Kidney (tissue), 22 donors: ENCODE data around the gene SNX24. TPM values are rescaled to one million over a fixed set of nuclear protein-coding genes. Genes with fewer than 3 reads are reported as not detected.

Source experiments
- DNase-seq, 5 donors: peaks; one replicate each; pipeline ENCODE4 v3.0.0-alpha.2; 2013 to 2020
- FAIRE-seq: peaks from 2 replicates; lab custom pipeline; 2012; peaks lifted over from hg19 to GRCh38; lab: Jason Lieb, UNC
- H3K27ac ChIP-seq, 2 donors: one replicate each; pipeline ENCODE4 v1.7.0; 2013; ENCODE audit warnings: low read depth in 2 of 2, low read length in 2 of 2, inconsistent platforms in 1 of 2
- H3K27me3 ChIP-seq: one replicate; pipeline ENCODE4 v1.7.1; 2013; ENCODE audit warnings: low read length, inconsistent platforms; ENCODE audit not compliant: control insufficient read depth, insufficient read depth
- H3K36me3 ChIP-seq, 3 donors: one replicate each; pipeline versions ENCODE4 v1.7.0 to v1.7.1; 2013; ENCODE audit warnings: low read length in 3 of 3, control low read depth in 1 of 3, inconsistent platforms in 1 of 3; ENCODE audit not compliant: insufficient read depth in 3 of 3, control insufficient read depth in 2 of 3
- H3K4me1 ChIP-seq, 3 donors: one replicate each; pipeline versions ENCODE4 v1.7.0 to v1.7.1; 2013; ENCODE audit warnings: low read length in 3 of 3, inconsistent platforms in 1 of 3, low read depth in 1 of 3; ENCODE audit not compliant: control insufficient read depth in 2 of 3, insufficient read depth in 2 of 3
- H3K4me3 ChIP-seq, 3 donors: one replicate each; pipeline versions ENCODE4 v1.7.0 to v1.8.1; 2013; ENCODE audit warnings: low read length in 3 of 3, control low read depth in 1 of 3, inconsistent platforms in 1 of 3
- H3K9ac ChIP-seq, 3 donors: one replicate each; pipeline versions ENCODE4 v1.7.0 to v1.7.1; 2013; ENCODE audit warnings: low read length in 3 of 3, control low read depth in 1 of 3, inconsistent platforms in 1 of 3
- H3K9me3 ChIP-seq, 3 donors: one replicate each; pipeline versions ENCODE4 v1.7.0 to v1.7.1; 2013; ENCODE audit warnings: low read length in 3 of 3, control low read depth in 1 of 3, inconsistent platforms in 1 of 3; ENCODE audit not compliant: control insufficient read depth in 2 of 3, insufficient read depth in 1 of 3
- intact Hi-C: fragments of 100-400 bp; cut with DNase I; formaldehyde crosslinking; loops from one replicate; pipeline ENCODE4 v1.11.1; 2022
- long read RNA-seq, 10 donors: library from polyadenylated mRNA in 1 of 10; unstranded in 1 of 10; transcript quantifications; one replicate each; pipeline ENCODE4 v2.0.0 and lab custom pipeline, GENCODE V29; 2021 to 2026
- polyA plus RNA-seq: library from polyadenylated mRNA; stranded (reverse); fragments of 350-450 nt; fragmentation: Illumina TruSeq; extraction: RNeasy Lipid Tissue Mini Kit (QIAGEN cat#74804); gene quantifications from one replicate; pipeline ENCODE4 v1.2.3, GENCODE V29; 2014; ENCODE audit warnings: low read depth, low replicate concordance; ENCODE audit not compliant: insufficient read depth
- total RNA-seq: library from RNA; stranded (reverse); fragmentation: NEBNext Ultra II Directional; extraction: Animal tissue kit (Norgen Biotek cat#: 25700); gene quantifications from one replicate; pipeline ENCODE4 v1.2.1, GENCODE V29; 2021
- TF ChIP-seq, protein P1 (sequence below): IDR thresholded peaks from 3 replicates; pipeline ENCODE4 v1.5.1; 2012; ENCODE audit warnings: mild to moderate bottlenecking, moderate library complexity, borderline replicate concordance; ENCODE audit not compliant: insufficient read depth; ENCODE audit errors: extremely low read depth
- donor health status: control.
- donor health status: control.
- donor health status: control.
- donor health status: control.
- donor health status: control.
- donor health status: DM: yes; HTN: yes; CAD: no.
- donor health status: Normal renal cell carcinoma (clear cell type).

The SNX24 gene
- total RNA-seq (23.8 TPM), polyA plus RNA-seq (27.0 TPM)
- long read RNA-seq, donor 1, partial matches to known transcripts: 0 of 7 reads
- long read RNA-seq, donor 1, other reads (novel, unspliced or antisense): 0 of 7 reads
- long read RNA-seq, donor 2, transcript SNX24-201 (7 exons, 2,158 nt): major isoform, 5 of 46 reads
- long read RNA-seq, donor 2, partial matches to known transcripts: 8 of 46 reads
- long read RNA-seq, donor 2, other reads (novel, unspliced or antisense): 32 of 46 reads
- long read RNA-seq, donor 3, transcript SNX24-201 (7 exons, 2,158 nt): major isoform, 6 of 14 reads
- long read RNA-seq, donor 3, partial matches to known transcripts: 6 of 14 reads
- long read RNA-seq, donor 3, other reads (novel, unspliced or antisense): 0 of 14 reads
- long read RNA-seq, donor 4, partial matches to known transcripts: 5 of 10 reads
- long read RNA-seq, donor 4, other reads (novel, unspliced or antisense): 0 of 10 reads
- long read RNA-seq, donor 5, partial matches to known transcripts: 0 of 1 reads
- long read RNA-seq, donor 5, other reads (novel, unspliced or antisense): 0 of 1 reads
- long read RNA-seq, donor 6, transcript SNX24-201 (7 exons, 2,158 nt): major isoform, 7 of 89 reads
- long read RNA-seq, donor 6, partial matches to known transcripts: 30 of 89 reads
- long read RNA-seq, donor 6, other reads (novel, unspliced or antisense): 50 of 89 reads
- long read RNA-seq, donor 7, transcript SNX24-201 (7 exons, 2,158 nt): major isoform, 5 of 16 reads
- long read RNA-seq, donor 7, partial matches to known transcripts: 1 of 16 reads
- long read RNA-seq, donor 7, other reads (novel, unspliced or antisense): 9 of 16 reads
- long read RNA-seq, donor 8, transcript SNX24-201 (7 exons, 2,158 nt): major isoform, 5 of 15 reads
- long read RNA-seq, donor 8, partial matches to known transcripts: 6 of 15 reads
- long read RNA-seq, donor 8, other reads (novel, unspliced or antisense): 0 of 15 reads
- long read RNA-seq, donor 9, partial matches to known transcripts: 0 of 1 reads
- long read RNA-seq, donor 9, other reads (novel, unspliced or antisense): 0 of 1 reads
- long read RNA-seq, donor 10, partial matches to known transcripts: 9 of 70 reads
- long read RNA-seq, donor 10, other reads (novel, unspliced or antisense): 55 of 70 reads

DNA sequence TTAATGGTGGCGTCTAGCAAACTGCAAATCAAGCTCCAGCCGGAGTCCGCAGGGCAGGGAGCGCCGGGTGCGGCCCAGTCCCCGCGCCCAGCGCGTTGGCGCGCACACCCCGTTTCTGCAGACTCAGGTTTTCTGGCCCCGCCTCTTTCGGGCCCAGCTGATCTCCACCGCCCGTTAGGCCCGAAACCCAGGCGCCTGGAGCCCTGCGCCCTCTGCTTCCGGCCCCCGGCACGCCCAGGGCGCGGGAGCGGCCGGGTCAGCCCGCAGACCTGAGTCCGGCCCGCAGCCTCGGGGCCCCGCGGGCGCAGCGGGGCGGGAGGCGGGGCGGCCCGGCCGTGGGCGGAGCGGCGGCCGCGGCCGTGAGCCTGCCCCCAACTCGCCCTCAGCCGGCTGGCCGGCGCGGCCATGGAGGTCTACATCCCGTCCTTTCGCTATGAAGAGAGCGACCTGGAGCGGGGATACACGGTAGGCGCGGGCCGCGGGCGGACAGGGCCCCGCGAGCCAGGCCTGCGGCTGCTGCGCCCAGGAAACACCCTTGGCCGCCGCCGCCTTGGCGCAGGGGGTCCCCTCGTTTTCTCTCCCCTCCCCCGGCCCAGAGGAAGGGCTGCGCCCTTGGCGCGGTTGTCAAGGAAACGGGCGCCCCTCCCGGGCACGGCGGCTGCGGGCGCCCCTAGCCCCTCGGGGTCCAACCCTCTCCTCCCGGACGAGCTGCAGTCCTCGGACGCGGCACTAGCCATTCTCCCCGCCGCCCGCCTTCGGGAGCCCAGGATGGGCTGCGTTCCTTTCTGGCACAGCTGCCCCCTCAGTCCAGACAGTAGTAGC lies at the start of gene SNX24:
Gene SNX24 (plus strand): TSS at position 385 of the 822 bp plus-strand sequence. CDS start 21 bp downstream, at position 406.
- H3K9me3 ChIP-seq: no peaks in the 10 kb centered on the region
- no peaks in the 10 kb centered on the region for H3K36me3 ChIP-seq
- H3K27me3 ChIP-seq: no peaks in the 10 kb centered on the region
- peak within 1 kb of the TSS; percentile 51 to 88 (median 72) for H3K9ac ChIP-seq
- H3K4me3 ChIP-seq: peak within 1 kb of the TSS; percentile 80 to 84 (median 84)
- peaks cover 0 to 4% (median 0%) of the 10 kb centered on the region in 3 donors for H3K4me1 ChIP-seq
- peak; percentile 82 to 92 (median 90) for DNase-seq
- intact Hi-C loops: no loop called here
- TF ChIP-seq, protein P1, sequence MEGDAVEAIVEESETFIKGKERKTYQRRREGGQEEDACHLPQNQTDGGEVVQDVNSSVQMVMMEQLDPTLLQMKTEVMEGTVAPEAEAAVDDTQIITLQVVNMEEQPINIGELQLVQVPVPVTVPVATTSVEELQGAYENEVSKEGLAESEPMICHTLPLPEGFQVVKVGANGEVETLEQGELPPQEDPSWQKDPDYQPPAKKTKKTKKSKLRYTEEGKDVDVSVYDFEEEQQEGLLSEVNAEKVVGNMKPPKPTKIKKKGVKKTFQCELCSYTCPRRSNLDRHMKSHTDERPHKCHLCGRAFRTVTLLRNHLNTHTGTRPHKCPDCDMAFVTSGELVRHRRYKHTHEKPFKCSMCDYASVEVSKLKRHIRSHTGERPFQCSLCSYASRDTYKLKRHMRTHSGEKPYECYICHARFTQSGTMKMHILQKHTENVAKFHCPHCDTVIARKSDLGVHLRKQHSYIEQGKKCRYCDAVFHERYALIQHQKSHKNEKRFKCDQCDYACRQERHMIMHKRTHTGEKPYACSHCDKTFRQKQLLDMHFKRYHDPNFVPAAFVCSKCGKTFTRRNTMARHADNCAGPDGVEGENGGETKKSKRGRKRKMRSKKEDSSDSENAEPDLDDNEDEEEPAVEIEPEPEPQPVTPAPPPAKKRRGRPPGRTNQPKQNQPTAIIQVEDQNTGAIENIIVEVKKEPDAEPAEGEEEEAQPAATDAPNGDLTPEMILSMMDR: no peak
- peak within 1 kb of the TSS; percentile 81 to 91 for H3K27ac ChIP-seq
- no peak for FAIRE-seq

GRCh38 chr5:122805481-122805880 lies 39.9 kb upstream of the SNX24 start:
- TF ChIP-seq, protein P1: no peak
- FAIRE-seq (no peak), DNase-seq (no peak)
- H3K27me3 ChIP-seq: no peaks in the 10 kb centered on the region
- peaks cover 9 to 21% (median 11%) of the 10 kb centered on the region in 3 donors for H3K36me3 ChIP-seq
- no peaks in the 10 kb centered on the region for H3K9me3 ChIP-seq
- no peak overlapping the region for H3K4me3 ChIP-seq
- no peak overlapping the region for H3K9ac ChIP-seq
- H3K4me1 ChIP-seq: no peaks in the 10 kb centered on the region
- intact Hi-C loops: no loop called here
- no peak overlapping the region for H3K27ac ChIP-seq

DNA sequence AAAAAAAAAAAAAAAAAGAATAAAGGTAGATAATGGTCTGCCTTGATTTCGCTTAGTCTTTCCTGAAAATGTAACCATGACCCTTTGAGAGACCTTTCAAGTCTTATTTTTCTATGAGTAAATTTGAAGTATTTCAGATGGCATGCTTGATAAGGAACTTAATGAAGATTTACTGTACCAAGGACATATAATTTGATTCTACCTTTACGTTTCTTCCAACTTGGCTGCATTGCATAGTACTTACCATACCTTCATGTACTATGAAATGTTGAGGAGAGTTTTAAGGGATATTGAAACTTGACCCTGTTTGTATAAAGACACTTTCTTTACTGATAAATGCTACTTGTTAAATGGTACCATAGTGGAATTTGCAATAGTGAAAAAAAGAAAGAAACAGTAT lies 35.0 kb upstream of the SNX24 start:
- intact Hi-C loops: no loop called here
- Histone ChIP-seq H3K9ac (no peak overlapping the region), H3K27me3 (no peaks in the 10 kb centered on the region), H3K36me3 (peaks cover 3 to 11% (median 3%) of the 10 kb centered on the region in 3 donors), H3K27ac (no peak overlapping the region), H3K9me3 (no peaks in the 10 kb centered on the region), H3K4me1 (no peaks in the 10 kb centered on the region), H3K4me3 (no peak overlapping the region)
- no peak for DNase-seq
- TF ChIP-seq, protein P1: no peak
- no peak for FAIRE-seq
